PC-9 (cell line): Measurements from ENCODE around the gene CCDC91. TPM values are rescaled to one million over a fixed set of nuclear protein-coding genes. Genes with fewer than 3 reads are reported as not detected.

Source experiments
- BruUV-seq: library from RNA; stranded (reverse); fragments of 400-500 nt; replicated peaks from 2 replicates; lab custom pipeline; 2021; lab: Mats Ljungman, UMichigan
- CTCF ChIA-PET: fragments of 300-600 bp; sonication (Branson Sonifier 250); formaldehyde crosslinking; loops from one replicate; lab custom pipeline; 2022; ENCODE audit warnings: antibody characterized with exemption; lab: Charles Lee
- POLR2A ChIA-PET: fragments of 300-600 bp; sonication (Branson Sonifier 250); formaldehyde crosslinking; loops from one replicate; lab custom pipeline; 2022; ENCODE audit warnings: antibody characterized with exemption; ENCODE audit not compliant: unreplicated experiment; lab: Charles Lee
- DNase-seq, 2 experiments: peaks; one replicate each; pipeline versions ENCODE4 v3.0.0 to v3.0.0-alpha.2; 2015 to 2022; ENCODE audit warnings: mixed read lengths in 1 of 2
- H2AFZ ChIP-seq: fragments of 200-600 bp; sonication (generic); 2 replicates; pipeline ENCODE4 v1.8.1; 2017; ENCODE audit warnings: antibody characterized with exemption
- H3F3A ChIP-seq: fragments of 200-600 bp; sonication (generic); 2 replicates; pipeline ENCODE4 v1.8.1; 2017; ENCODE audit warnings: antibody characterized with exemption, mild to moderate bottlenecking, low read depth; ENCODE audit not compliant: insufficient read depth
- H3K27ac ChIP-seq: fragments of 200-600 bp; sonication (generic); 2 replicates; pipeline ENCODE4 v1.6.1; 2016; ENCODE audit warnings: mixed run types
- H3K27me3 ChIP-seq: fragments of 200-600 bp; sonication (generic); 2 replicates; pipeline ENCODE4 v1.6.1; 2016; ENCODE audit warnings: low read depth, mixed run types; ENCODE audit not compliant: insufficient read depth
- H3K36me3 ChIP-seq: fragments of 200-600 bp; sonication (generic); 2 replicates; pipeline ENCODE4 v1.6.1; 2016; ENCODE audit warnings: low read depth, mixed run types
- H3K4me1 ChIP-seq: fragments of 200-600 bp; sonication (generic); replicated peaks from 2 replicates; pipeline ENCODE4 v1.6.1; 2016; ENCODE audit warnings: mixed run types; ENCODE audit not compliant: insufficient read depth
- H3K4me2 ChIP-seq: fragments of 200-600 bp; sonication (generic); 2 replicates; pipeline ENCODE4 v1.6.1; 2017; ENCODE audit warnings: mixed run types
- H3K4me3 ChIP-seq: fragments of 200-600 bp; sonication (generic); 2 replicates; pipeline ENCODE4 v1.6.1; 2016; ENCODE audit warnings: mixed run types
- H3K79me2 ChIP-seq: fragments of 200-600 bp; sonication (generic); 2 replicates; pipeline ENCODE4 v1.6.1; 2017; ENCODE audit warnings: low read depth, mixed run types
- H3K9me2 ChIP-seq: fragments of 200-600 bp; sonication (generic); 2 replicates; pipeline ENCODE4 v1.8.1; 2017; ENCODE audit warnings: mild to moderate bottlenecking; ENCODE audit not compliant: insufficient read depth
- H3K9me3 ChIP-seq: fragments of 200-600 bp; sonication (generic); 2 replicates; pipeline ENCODE4 v1.8.1; 2016; ENCODE audit warnings: low read depth; ENCODE audit not compliant: insufficient read depth
- H4K20me1 ChIP-seq: fragments of 200-600 bp; sonication (generic); 2 replicates; pipeline ENCODE4 v1.8.1; 2017; ENCODE audit not compliant: insufficient read depth
- EZH2 ChIP-seq: fragments of 200-600 bp; sonication (generic); IDR thresholded peaks from 2 replicates; pipeline ENCODE4 v1.8.0; 2017; ENCODE audit warnings: antibody characterized with exemption, low read depth
- intact Hi-C: fragments of 100-400 bp; cut with micrococcal nuclease; formaldehyde crosslinking; loops from one replicate; pipeline ENCODE4 v1.10.0; 2022; ENCODE audit not compliant: unreplicated experiment
- total RNA-seq: library from RNA; stranded (reverse); gene quantifications from 2 replicates; pipeline ENCODE4 v1.2.3, GENCODE V29; 2021
- TF ChIP-seq, protein P1 (sequence below): fragments of 200-600 bp; sonication (generic); conservative IDR thresholded peaks from 2 replicates; pipeline ENCODE4 v1.6.1; 2017; ENCODE audit warnings: mixed run types, antibody characterized with exemption, mild to moderate bottlenecking, moderate library complexity

The CCDC91 gene
- total RNA-seq, 1 experiment from 2014 or later = 38.9 TPM

DNA sequence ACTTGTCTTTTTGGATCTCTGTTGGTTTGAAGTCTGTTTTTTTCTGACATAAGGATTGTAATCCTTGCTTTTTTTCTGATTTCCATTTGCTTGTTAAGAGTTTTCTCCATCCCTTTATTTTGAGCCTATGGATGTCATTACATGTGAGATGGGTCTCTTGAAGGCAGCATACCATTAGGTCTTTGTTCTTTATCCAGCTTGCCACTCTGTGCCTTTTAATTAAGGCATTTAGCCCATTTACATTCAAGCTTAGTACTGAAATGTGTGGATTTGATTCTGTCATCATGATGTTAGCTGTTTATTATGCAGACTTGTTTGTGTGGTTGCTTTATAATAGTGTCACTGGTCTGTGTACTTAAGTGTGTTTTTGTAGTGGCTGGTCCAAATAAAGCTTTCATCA lies 100.0 kb downstream of the CCDC91 start:
- H3K4me3 ChIP-seq = no peak overlapping the region
- H3K79me2 ChIP-seq = no peaks in the 10 kb centered on the region
- H3K27ac ChIP-seq = no peak overlapping the region
- no peak for DNase-seq
- TF ChIP-seq, protein P1, sequence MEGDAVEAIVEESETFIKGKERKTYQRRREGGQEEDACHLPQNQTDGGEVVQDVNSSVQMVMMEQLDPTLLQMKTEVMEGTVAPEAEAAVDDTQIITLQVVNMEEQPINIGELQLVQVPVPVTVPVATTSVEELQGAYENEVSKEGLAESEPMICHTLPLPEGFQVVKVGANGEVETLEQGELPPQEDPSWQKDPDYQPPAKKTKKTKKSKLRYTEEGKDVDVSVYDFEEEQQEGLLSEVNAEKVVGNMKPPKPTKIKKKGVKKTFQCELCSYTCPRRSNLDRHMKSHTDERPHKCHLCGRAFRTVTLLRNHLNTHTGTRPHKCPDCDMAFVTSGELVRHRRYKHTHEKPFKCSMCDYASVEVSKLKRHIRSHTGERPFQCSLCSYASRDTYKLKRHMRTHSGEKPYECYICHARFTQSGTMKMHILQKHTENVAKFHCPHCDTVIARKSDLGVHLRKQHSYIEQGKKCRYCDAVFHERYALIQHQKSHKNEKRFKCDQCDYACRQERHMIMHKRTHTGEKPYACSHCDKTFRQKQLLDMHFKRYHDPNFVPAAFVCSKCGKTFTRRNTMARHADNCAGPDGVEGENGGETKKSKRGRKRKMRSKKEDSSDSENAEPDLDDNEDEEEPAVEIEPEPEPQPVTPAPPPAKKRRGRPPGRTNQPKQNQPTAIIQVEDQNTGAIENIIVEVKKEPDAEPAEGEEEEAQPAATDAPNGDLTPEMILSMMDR = no peak
- no peak for TF ChIP-seq EZH2
- no peaks in the 10 kb centered on the region for H3K36me3 ChIP-seq
- ChIA-PET POLR2A (no interaction called here), CTCF (no interaction called here)
- no peaks in the 10 kb centered on the region; the same call in 1 of the 2 replicates for H3K9me3 ChIP-seq
- H3F3A ChIP-seq = no peaks in the 10 kb centered on the region
- H3K27me3 ChIP-seq = no peaks in the 10 kb centered on the region
- H4K20me1 ChIP-seq = no peaks in the 10 kb centered on the region
- no peak overlapping the region for H3K4me2 ChIP-seq
- no TSS peak for BruUV-seq
- H3K4me1 ChIP-seq = no peaks in the 10 kb centered on the region
- no peaks in the 10 kb centered on the region for H3K9me2 ChIP-seq
- intact Hi-C loops = no loop called here
- no peak overlapping the region for H2AFZ ChIP-seq

DNA sequence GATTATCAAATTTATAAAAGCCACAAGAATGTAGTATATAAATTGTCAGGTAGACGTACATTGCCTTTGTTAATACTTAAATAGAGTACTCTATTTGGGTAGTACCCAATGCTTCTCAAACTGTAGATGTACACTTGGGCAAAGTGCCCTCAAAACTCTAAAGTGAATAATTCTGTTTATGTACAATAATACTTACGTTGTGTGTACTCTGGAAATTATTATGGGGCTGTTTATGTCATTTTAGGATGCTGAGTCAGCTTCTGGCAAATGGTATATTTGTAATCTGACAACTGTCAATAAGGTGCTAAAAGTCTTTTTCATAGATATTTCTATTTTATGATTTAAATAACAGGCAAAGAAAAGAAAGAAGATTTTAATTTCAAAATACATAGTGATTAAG lies 102.4 kb downstream of the CCDC91 start:
- no peak for DNase-seq
- Histone ChIP-seq H3K79me2 (no peaks in the 10 kb centered on the region), H3K36me3 (no peaks in the 10 kb centered on the region), H2AFZ (no peak overlapping the region), H3F3A (no peaks in the 10 kb centered on the region), H3K4me3 (no peak overlapping the region), H3K27ac (no peak overlapping the region), H4K20me1 (no peaks in the 10 kb centered on the region), H3K4me1 (no peaks in the 10 kb centered on the region), H3K27me3 (no peaks in the 10 kb centered on the region), H3K9me3 (no peaks in the 10 kb centered on the region; the same call in 1 of the 2 replicates), H3K4me2 (no peak overlapping the region), H3K9me2 (no peaks in the 10 kb centered on the region)
- ChIA-PET POLR2A (no interaction called here), CTCF (no interaction called here)
- no peak for TF ChIP-seq EZH2
- TF ChIP-seq, protein P1 = no peak
- no TSS peak for BruUV-seq
- intact Hi-C loops = no loop called here

DNA sequence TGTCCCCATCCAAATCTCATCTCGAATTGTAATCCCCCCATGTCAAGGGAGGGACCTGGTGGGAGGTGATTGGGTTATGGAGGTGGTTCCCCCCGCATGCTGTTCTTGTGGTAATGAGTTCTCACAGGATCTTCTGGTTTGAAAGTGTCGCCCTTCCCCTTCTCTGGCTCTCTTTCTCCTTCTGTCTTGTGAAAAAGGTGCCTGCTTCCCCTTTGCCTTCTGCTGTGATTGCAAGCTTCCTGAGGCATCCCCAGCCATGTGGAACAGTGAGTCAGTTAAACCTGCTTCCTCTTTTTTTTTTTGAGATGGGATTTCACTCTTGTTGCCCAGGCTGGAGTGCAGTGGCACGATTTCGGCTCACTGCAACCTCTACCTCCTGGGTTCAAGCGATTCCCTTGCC lies 104.0 kb downstream of the CCDC91 start:
- no peaks in the 10 kb centered on the region for H3K36me3 ChIP-seq
- no peak overlapping the region for H3K4me3 ChIP-seq
- H3K27ac ChIP-seq = no peak overlapping the region
- intact Hi-C loops = no loop called here
- no TSS peak for BruUV-seq
- TF ChIP-seq EZH2 = no peak
- TF ChIP-seq, protein P1 = no peak
- no peaks in the 10 kb centered on the region for H3F3A ChIP-seq
- no peaks in the 10 kb centered on the region; the same call in 1 of the 2 replicates for H3K9me3 ChIP-seq
- H2AFZ ChIP-seq = no peak overlapping the region
- H3K79me2 ChIP-seq = no peaks in the 10 kb centered on the region
- no peaks in the 10 kb centered on the region for H3K4me1 ChIP-seq
- ChIA-PET POLR2A (no interaction called here), CTCF (interaction anchor here (0.7 kb wide), 1 partner anchor 722 kb away, joined by 5 read pairs; no protein-coding TSS in a partner anchor)
- H3K9me2 ChIP-seq = no peaks in the 10 kb centered on the region
- no peaks in the 10 kb centered on the region for H4K20me1 ChIP-seq
- DNase-seq = no peak
- no peaks in the 10 kb centered on the region for H3K27me3 ChIP-seq
- H3K4me2 ChIP-seq = no peak overlapping the region
